Cerebellar nuclear complex (tissue), 1 donor: Measurements from ENCODE around the gene FGF21.
A peak's percentile ranks its signal among the peaks of the same experiment; 100 is the strongest.
"Not testable (repeated sequence)": the region's sequence is repeated elsewhere in the genome, so short reads cannot be mapped to it uniquely, and the experiment has no call there.

ENCODE experiments used
- DNase-seq, 2 experiments: peaks; one replicate each; lab custom pipeline; 2025; lab: John Stamatoyannopoulos, UW

FGF21 gene

GRCh38 chr19:48787331-48787730 lies 32.0 kb downstream of the FGF21 start:
- DNase-seq: not testable (repeated sequence)

- no peak for DNase-seq
Measured at GRCh38 chr19:48793271-48793670, 37.9 kb downstream of the FGF21 start.

- no peak for DNase-seq
Measured at GRCh38 chr19:48794291-48794690, 39.0 kb downstream of the FGF21 start.

GRCh38 chr19:48795055-48795684 lies 39.8 kb downstream of the FGF21 start:
- DNase-seq: peak; percentile 62 to 100

- no peak for DNase-seq
Measured at GRCh38 chr19:48795685-48796070, 40.4 kb downstream of the FGF21 start.

- DNase-seq: no peak
Measured at GRCh38 chr19:48796298-48797083, 41.2 kb downstream of the FGF21 start.

GRCh38 chr19:48797103-48797502 lies 41.8 kb downstream of the FGF21 start:
- no peak for DNase-seq

- DNase-seq: no peak
Measured at GRCh38 chr19:48798937-48799336, 43.6 kb downstream of the FGF21 start.

- no peak for DNase-seq
Measured at GRCh38 chr19:48799358-48800300, 44.3 kb downstream of the FGF21 start.

GRCh38 chr19:48802623-48803022 lies 47.3 kb downstream of the FGF21 start:
- DNase-seq: no peak

- no peak for DNase-seq
Measured at GRCh38 chr19:48804496-48804895, 49.2 kb downstream of the FGF21 start.

GRCh38 chr19:48805452-48805851 lies 50.1 kb downstream of the FGF21 start:
- DNase-seq: no peak

GRCh38 chr19:48806518-48806817 lies 51.1 kb downstream of the FGF21 start:
- DNase-seq: no peak

- peak in 1 of 2 experiments; percentile 76 for DNase-seq
Measured at GRCh38 chr19:48806818-48807589, 51.7 kb downstream of the FGF21 start.

- no peak for DNase-seq
Measured at GRCh38 chr19:48807590-48808308, 52.4 kb downstream of the FGF21 start.
